SK-N-SH (cell line): ENCODE data around the gene C3. TPM values are rescaled to one million over a fixed set of nuclear protein-coding genes. Genes with fewer than 3 reads are reported as not detected.

Source experiments
- CTCF ChIA-PET: fragments of 300-600, 350-600 bp; formaldehyde crosslinking; extraction: SDS; loops from one replicate; lab custom pipeline; 2021; lab: Yijun Ruan, JAX
- POLR2A ChIA-PET: fragments of 350-600 bp; sonication (Branson Sonifier 250); formaldehyde crosslinking; extraction: SDS; loops from one replicate; lab custom pipeline; 2020; ENCODE audit warnings: antibody characterized with exemption, inconsistent platforms; lab: Yijun Ruan, JAX
- DNase-seq: peaks from one replicate; pipeline ENCODE4 v3.0.0; 2012
- H2AFZ ChIP-seq: fragments of 200-600 bp; sonication (generic); 2 replicates; pipeline ENCODE4 v1.8.1; 2016; ENCODE audit warnings: antibody characterized with exemption, mild to moderate bottlenecking, low read depth
- H3F3A ChIP-seq: fragments of 200-600 bp; sonication (generic); replicated peaks from 2 replicates; pipeline ENCODE3; 2016; ENCODE audit warnings: antibody characterized with exemption, mild to moderate bottlenecking; ENCODE audit not compliant: insufficient read depth
- H3K27ac ChIP-seq, 2 experiments: fragments of 200-500 bp in 1 of 2; fragments of 200-600 bp in 1 of 2; sonication (Bioruptor generic) in 1 of 2; sonication (generic), shearing (Covaris generic) in 1 of 2; 2 replicates each; pipeline versions ENCODE4 v1.5.1 to v1.6.1; 2014 to 2016; ENCODE audit warnings: low read depth in 2 of 2, inconsistent platforms in 1 of 2, low read length in 1 of 2, mild to moderate bottlenecking in 1 of 2, mixed read lengths in 1 of 2
- H3K27me3 ChIP-seq: fragments of 200-600 bp; sonication (generic), shearing (Covaris generic); 2 replicates; pipeline ENCODE4 v1.6.1; 2016; ENCODE audit warnings: mixed run types; ENCODE audit not compliant: insufficient read depth
- H3K36me3 ChIP-seq, 2 experiments: fragments of 200-500 bp in 1 of 2; fragments of 200-600 bp in 1 of 2; sonication (Bioruptor generic) in 1 of 2; sonication (generic) in 1 of 2; replicated peaks in 1 of 2; 2 replicates each; pipeline versions ENCODE3 to v1.5.1; 2014 to 2016; ENCODE audit warnings: low read length in 1 of 2, mild to moderate bottlenecking in 1 of 2; ENCODE audit not compliant: insufficient read depth in 2 of 2, control insufficient read depth in 1 of 2
- H3K4me1 ChIP-seq, 2 experiments: fragments of 200-500 bp in 1 of 2; fragments of 200-600 bp in 1 of 2; sonication (Bioruptor generic) in 1 of 2; sonication (generic), shearing (Covaris generic) in 1 of 2; 2 replicates each; pipeline versions ENCODE4 v1.5.1 to v1.6.1; 2014 to 2016; ENCODE audit warnings: low read depth in 1 of 2, low read length in 1 of 2, mixed run types in 1 of 2; ENCODE audit not compliant: insufficient read depth in 2 of 2, control insufficient read depth in 1 of 2
- H3K4me2 ChIP-seq: fragments of 200-600 bp; sonication (generic), shearing (Covaris generic); 2 replicates; pipeline ENCODE4 v1.6.1; 2017; ENCODE audit warnings: mixed run types
- H3K4me3 ChIP-seq, 2 experiments: fragments of 200-500 bp in 1 of 2; fragments of 200-600 bp in 1 of 2; sonication (Bioruptor generic) in 1 of 2; sonication (generic), shearing (Covaris generic) in 1 of 2; 2 replicates each; pipeline versions ENCODE4 v1.5.1 to v1.8.1; 2014 to 2016; ENCODE audit warnings: low read depth in 2 of 2, inconsistent platforms in 1 of 2, low read length in 1 of 2, mild to moderate bottlenecking in 1 of 2, mixed read lengths in 1 of 2, moderate library complexity in 1 of 2
- H3K79me2 ChIP-seq: fragments of 200-600 bp; sonication (generic); 2 replicates; pipeline ENCODE4 v1.8.1; 2017; ENCODE audit warnings: mild to moderate bottlenecking; ENCODE audit not compliant: insufficient read depth
- H3K9ac ChIP-seq: fragments of 200-600 bp; sonication (generic); 2 replicates; pipeline ENCODE4 v1.6.1; 2017; ENCODE audit warnings: mixed run types
- H3K9me2 ChIP-seq: fragments of 200-600 bp; sonication (generic); 2 replicates; pipeline ENCODE4 v1.6.1; 2017; ENCODE audit warnings: mixed run types
- H3K9me3 ChIP-seq: fragments of 200-600 bp; sonication (generic); 2 replicates; pipeline ENCODE4 v1.6.1; 2017; ENCODE audit warnings: mixed run types, mild to moderate bottlenecking, moderate library complexity
- H4K20me1 ChIP-seq: fragments of 200-600 bp; sonication (generic); 2 replicates; pipeline ENCODE4 v1.6.1; 2017; ENCODE audit warnings: mild to moderate bottlenecking, mixed run types; ENCODE audit not compliant: insufficient read depth
- ELF1 ChIP-seq: IDR thresholded peaks from 2 replicates; pipeline ENCODE4 v1.4.0; 2012
- EP300 ChIP-seq, 2 experiments: IDR thresholded peaks; 2 replicates each; pipeline versions ENCODE4 v1.4.0 to v1.6.1; 2012; ENCODE audit warnings: borderline replicate concordance in 1 of 2, low read depth in 1 of 2, low read length in 1 of 2
- GABPA ChIP-seq: IDR thresholded peaks from 2 replicates; pipeline ENCODE4 v1.4.0; 2012; ENCODE audit warnings: low read depth, mild to moderate bottlenecking
- MXI1 ChIP-seq: IDR thresholded peaks from 2 replicates; pipeline ENCODE4 v1.6.1; 2012; ENCODE audit warnings: mild to moderate bottlenecking, low read depth, low read length, improper control_type of control experiment
- TAF1 ChIP-seq: IDR thresholded peaks from 2 replicates; pipeline ENCODE4 v1.6.1; 2012; ENCODE audit warnings: low read depth, mild to moderate bottlenecking, low read length, moderate library complexity, borderline replicate concordance
- WGBS: methylation state at CpG from one replicate; pipeline ENCODE4 v1.1.6; 2017; ENCODE audit warnings: low lambda C conversion rate; 5-methylcytosine and 5-hydroxymethylcytosine counted together
- polyA plus RNA-seq, 3 experiments: library from polyadenylated mRNA; depleted of rRNA; stranded (reverse); fragments of >200 nt; gene quantifications; 2 replicates each; pipeline ENCODE4 v1.2.3, GENCODE V29; 2012
- TF ChIP-seq, protein P1 (sequence below): fragments of 200-600 bp; sonication (generic); IDR thresholded peaks from 2 replicates; pipeline ENCODE4 v1.6.1; 2017; ENCODE audit warnings: antibody characterized with exemption, mild to moderate bottlenecking, moderate library complexity

C3 gene
- polyA plus RNA-seq, 1 of the 3 experiments (the other 2 are of a cell fraction), result 0.67 TPM

DNA sequence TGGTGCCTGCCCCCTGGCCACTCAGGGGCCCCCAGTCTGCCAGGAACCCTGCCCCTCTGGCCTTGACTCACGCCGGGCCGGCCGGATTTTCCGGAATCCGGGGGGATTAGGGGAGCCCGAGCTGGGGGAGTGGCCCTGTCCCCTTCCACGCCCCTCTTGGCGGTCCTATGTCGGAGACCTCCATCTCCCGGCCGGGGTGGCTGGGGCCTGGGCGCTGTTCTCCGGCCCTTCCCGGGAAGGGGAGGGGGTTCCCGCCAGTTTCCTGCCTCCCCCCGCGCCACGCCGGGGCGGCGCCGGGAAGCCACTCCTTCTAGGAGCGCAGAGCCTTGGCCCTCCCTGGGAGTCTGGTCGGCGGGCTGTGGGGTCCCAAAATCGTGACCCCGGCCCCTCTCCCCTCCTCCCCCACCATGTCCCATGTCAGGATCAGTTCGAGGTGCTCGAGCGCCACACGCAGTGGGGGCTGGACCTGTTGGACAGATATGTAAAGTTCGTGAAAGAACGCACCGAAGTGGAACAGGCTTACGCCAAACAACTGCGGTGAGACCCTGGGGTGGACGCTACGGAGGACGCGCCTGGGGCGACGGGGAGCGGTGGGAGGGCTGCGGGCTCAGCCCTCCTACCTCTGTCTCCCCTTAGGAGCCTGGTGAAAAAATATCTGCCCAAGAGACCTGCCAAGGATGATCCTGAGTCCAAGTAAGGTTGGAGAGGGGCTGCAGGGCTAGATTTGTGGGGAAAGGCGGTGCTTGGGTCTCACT lies 20.3 kb upstream of the C3 start:
- no peaks in the 10 kb centered on the region for H3K9me2 ChIP-seq
- H3K9ac ChIP-seq, result peak overlapping the region; percentile 79
- peak; percentile 81 for DNase-seq
- TF ChIP-seq ELF1 (no peak), GABPA (peak; percentile 45; the same call in 1 of the 2 replicates)
- peak overlapping the region; percentile 89 to 98 for H3K4me3 ChIP-seq
- H3K9me3 ChIP-seq, result no peaks in the 10 kb centered on the region
- H3K27me3 ChIP-seq, result no peaks in the 10 kb centered on the region
- H3K36me3 ChIP-seq, result peaks cover 5 to 13% of the 10 kb centered on the region in 2 experiments
- H2AFZ ChIP-seq, result peak overlapping the region; percentile 49; the same call in 1 of the 2 replicates
- H3K79me2 ChIP-seq, result peaks cover 39% of the 10 kb centered on the region
- peak overlapping the region; percentile 14 to 36; a peak in 2 of 4 replicates for H3K27ac ChIP-seq
- ChIA-PET POLR2A (interaction anchor here (0.5 kb wide), 1 partner anchor 328 kb away, joined by 3 read pairs; no protein-coding TSS in a partner anchor), CTCF (interaction anchor here (0.6 kb wide), 1 partner anchor 125 kb away, joined by 3 read pairs; no protein-coding TSS in a partner anchor)
- H3K4me2 ChIP-seq, result peak overlapping the region; percentile 99
- no peaks in the 10 kb centered on the region for H4K20me1 ChIP-seq
- H3F3A ChIP-seq, result peaks cover 38% of the 10 kb centered on the region
- H3K4me1 ChIP-seq, result peaks cover 18 to 33% of the 10 kb centered on the region in 2 experiments; a peak in 3 of 4 replicates
- WGBS, result 13% methylated on average over 27 of the region's 46 CpGs

DNA sequence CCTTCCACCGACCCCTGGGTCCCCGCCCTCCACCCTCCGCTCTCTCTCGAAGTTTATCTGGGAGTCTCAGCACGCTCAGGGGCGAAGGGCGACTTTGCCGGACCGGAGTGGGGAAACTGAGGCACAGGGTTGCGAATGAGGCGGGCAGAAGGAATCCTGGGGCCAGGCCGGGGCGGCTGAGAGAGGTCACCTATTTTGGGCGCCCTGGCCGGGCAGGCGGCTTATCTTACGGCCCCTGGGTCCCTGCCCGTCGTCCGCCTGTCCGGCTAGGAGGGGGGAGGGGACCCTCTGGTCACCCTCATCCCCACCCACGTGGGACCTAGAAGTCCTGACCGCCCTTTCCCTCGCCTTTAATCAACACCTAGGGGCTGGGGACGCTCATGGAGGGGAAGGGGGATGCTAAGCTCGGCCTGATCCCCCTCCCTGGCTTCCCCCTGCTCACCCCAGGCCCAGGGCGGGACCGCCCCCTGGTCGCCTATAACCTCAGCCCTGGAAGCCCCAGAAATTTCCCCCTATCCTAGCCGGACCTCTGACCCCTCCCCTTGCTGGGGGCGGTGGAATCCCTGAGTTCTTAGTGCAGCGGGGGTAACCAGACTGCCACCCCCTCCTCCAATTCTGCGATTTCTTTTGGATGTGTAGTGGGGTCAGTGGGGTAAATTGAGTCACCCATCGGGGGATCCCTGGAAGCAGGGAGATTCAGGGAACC lies 19.6 kb upstream of the C3 start:
- H3K27ac ChIP-seq, result peak overlapping the region; percentile 36 to 58; a peak in 2 of 4 replicates

More for the DNA sequence above, 19.6 kb upstream of the C3 start:
- peak overlapping the region; percentile 89 to 98 for H3K4me3 ChIP-seq
- H3K79me2 ChIP-seq, result peaks cover 45% of the 10 kb centered on the region
- peaks cover 38% of the 10 kb centered on the region for H3F3A ChIP-seq
- DNase-seq, result peak; percentile 78
- 3% methylated on average over 12 of the region's 34 CpGs for WGBS
- ChIA-PET POLR2A (interaction anchor here (0.5 kb wide), 1 partner anchor 329 kb away, joined by 3 read pairs; no protein-coding TSS in a partner anchor), CTCF (interaction anchor here (0.6 kb wide), 1 partner anchor 125 kb away, joined by 3 read pairs; no protein-coding TSS in a partner anchor)
- H3K4me1 ChIP-seq, result peaks cover 23 to 34% of the 10 kb centered on the region in 2 experiments; a peak in 3 of 4 replicates
- TF ChIP-seq TAF1, result 0 out of 2 replicates have a peak, but pooled peaks have one; percentile 18
- no peak for TF ChIP-seq EP300 (IDR thresholded peaks at IDR 0.05; ENCODE audit: borderline replicate concordance in 1 of 2, low read depth in 1 of 2, low read length in 1 of 2)
- TF ChIP-seq, protein P1, sequence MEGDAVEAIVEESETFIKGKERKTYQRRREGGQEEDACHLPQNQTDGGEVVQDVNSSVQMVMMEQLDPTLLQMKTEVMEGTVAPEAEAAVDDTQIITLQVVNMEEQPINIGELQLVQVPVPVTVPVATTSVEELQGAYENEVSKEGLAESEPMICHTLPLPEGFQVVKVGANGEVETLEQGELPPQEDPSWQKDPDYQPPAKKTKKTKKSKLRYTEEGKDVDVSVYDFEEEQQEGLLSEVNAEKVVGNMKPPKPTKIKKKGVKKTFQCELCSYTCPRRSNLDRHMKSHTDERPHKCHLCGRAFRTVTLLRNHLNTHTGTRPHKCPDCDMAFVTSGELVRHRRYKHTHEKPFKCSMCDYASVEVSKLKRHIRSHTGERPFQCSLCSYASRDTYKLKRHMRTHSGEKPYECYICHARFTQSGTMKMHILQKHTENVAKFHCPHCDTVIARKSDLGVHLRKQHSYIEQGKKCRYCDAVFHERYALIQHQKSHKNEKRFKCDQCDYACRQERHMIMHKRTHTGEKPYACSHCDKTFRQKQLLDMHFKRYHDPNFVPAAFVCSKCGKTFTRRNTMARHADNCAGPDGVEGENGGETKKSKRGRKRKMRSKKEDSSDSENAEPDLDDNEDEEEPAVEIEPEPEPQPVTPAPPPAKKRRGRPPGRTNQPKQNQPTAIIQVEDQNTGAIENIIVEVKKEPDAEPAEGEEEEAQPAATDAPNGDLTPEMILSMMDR, result no peak
- TF ChIP-seq MXI1, result peak; percentile 63
- peaks cover 5 to 13% of the 10 kb centered on the region in 2 experiments for H3K36me3 ChIP-seq
- no peaks in the 10 kb centered on the region for H3K9me2 ChIP-seq
- peak overlapping the region; percentile 99 for H3K4me2 ChIP-seq
- no peaks in the 10 kb centered on the region for H4K20me1 ChIP-seq
- H3K9ac ChIP-seq, result peak overlapping the region; percentile 79
- H3K9me3 ChIP-seq, result no peaks in the 10 kb centered on the region
- H2AFZ ChIP-seq, result peak overlapping the region; percentile 49; the same call in 1 of the 2 replicates
- H3K27me3 ChIP-seq, result no peaks in the 10 kb centered on the region
